ENCODE results near the gene PNLIPRP3.

DNA sequence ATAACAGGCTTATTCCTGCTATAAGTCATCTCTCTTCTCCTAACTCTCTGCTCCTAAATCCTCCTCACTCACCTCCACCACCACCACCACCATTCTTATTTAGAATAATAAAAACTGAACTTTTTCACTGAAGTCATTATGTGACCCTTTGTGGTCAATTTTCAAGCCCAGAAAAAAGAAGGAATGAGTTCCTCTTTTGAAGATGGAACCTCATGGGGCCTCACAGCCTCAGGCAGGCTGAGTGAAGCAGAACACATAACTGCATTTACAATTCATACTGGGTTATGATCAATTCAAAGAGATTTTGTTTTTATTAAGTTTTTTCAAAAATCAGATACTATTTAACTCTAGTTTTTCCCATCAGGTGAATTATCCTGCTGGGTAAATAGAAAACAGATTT is 29.8 kb downstream of the PNLIPRP3 start:
- TF ChIP-seq, protein P1, sequence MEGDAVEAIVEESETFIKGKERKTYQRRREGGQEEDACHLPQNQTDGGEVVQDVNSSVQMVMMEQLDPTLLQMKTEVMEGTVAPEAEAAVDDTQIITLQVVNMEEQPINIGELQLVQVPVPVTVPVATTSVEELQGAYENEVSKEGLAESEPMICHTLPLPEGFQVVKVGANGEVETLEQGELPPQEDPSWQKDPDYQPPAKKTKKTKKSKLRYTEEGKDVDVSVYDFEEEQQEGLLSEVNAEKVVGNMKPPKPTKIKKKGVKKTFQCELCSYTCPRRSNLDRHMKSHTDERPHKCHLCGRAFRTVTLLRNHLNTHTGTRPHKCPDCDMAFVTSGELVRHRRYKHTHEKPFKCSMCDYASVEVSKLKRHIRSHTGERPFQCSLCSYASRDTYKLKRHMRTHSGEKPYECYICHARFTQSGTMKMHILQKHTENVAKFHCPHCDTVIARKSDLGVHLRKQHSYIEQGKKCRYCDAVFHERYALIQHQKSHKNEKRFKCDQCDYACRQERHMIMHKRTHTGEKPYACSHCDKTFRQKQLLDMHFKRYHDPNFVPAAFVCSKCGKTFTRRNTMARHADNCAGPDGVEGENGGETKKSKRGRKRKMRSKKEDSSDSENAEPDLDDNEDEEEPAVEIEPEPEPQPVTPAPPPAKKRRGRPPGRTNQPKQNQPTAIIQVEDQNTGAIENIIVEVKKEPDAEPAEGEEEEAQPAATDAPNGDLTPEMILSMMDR (IDR thresholded peaks at IDR 0.05), result no peak
- TF ChIP-seq ZFX (IDR thresholded peaks at IDR 0.05; ENCODE audit: borderline replicate concordance), result no peak
